H1 (cell line): ENCODE results near the gene ABCB10. TPM values are rescaled to one million over a fixed set of nuclear protein-coding genes. Genes with fewer than 3 reads are reported as not detected.

ENCODE experiments used
- CTCF ChIA-PET: fragments of 300-600 bp; sonication (Branson Sonifier 250); formaldehyde crosslinking; loops from one replicate; lab custom pipeline; 2021; ENCODE audit not compliant: partially characterized antibody; lab: Charles Lee
- POLR2A ChIA-PET: fragments of 300-600 bp; sonication (Branson Sonifier 250); formaldehyde crosslinking; loops from one replicate; lab custom pipeline; 2021; ENCODE audit warnings: inconsistent platforms; ENCODE audit not compliant: partially characterized antibody; lab: Charles Lee
- DNase-seq, 2 experiments: peaks; one replicate each; pipeline versions ENCODE4 v3.0.0 to v3.0.0-alpha.2; 2010 to 2022; ENCODE audit warnings: low spot score in 2 of 2, low read depth in 1 of 2, mixed read lengths in 1 of 2
- FAIRE-seq: peaks from 2 replicates; lab custom pipeline; 2011; peaks lifted over from hg19 to GRCh38; lab: Jason Lieb, UNC
- H2AFZ ChIP-seq: 2 replicates; pipeline ENCODE4 v1.8.1; 2012; ENCODE audit warnings: low read length, inconsistent platforms
- H2AK5ac ChIP-seq: 2 replicates; pipeline ENCODE4 v1.6.1; 2013; ENCODE audit warnings: low read depth, low read length
- H2BK120ac ChIP-seq: replicated peaks from 2 replicates; pipeline ENCODE3; 2013; ENCODE audit warnings: low read depth, low read length, inconsistent platforms
- H2BK12ac ChIP-seq: 2 replicates; pipeline ENCODE4 v1.6.1; 2013; ENCODE audit warnings: low read depth, low read length
- H2BK15ac ChIP-seq: 2 replicates; pipeline ENCODE4 v1.6.1; 2013; ENCODE audit warnings: low read length
- H2BK20ac ChIP-seq: 2 replicates; pipeline ENCODE4 v1.6.1; 2013; ENCODE audit warnings: low read length
- H2BK5ac ChIP-seq: 2 replicates; pipeline ENCODE4 v1.6.1; 2013; ENCODE audit warnings: low read depth, low read length
- H3K14ac ChIP-seq: 2 replicates; pipeline ENCODE4 v1.6.1; 2013; ENCODE audit warnings: inconsistent platforms; ENCODE audit not compliant: insufficient read length
- H3K18ac ChIP-seq: 2 replicates; pipeline ENCODE4 v1.6.1; 2013; ENCODE audit warnings: low read length; ENCODE audit errors: extremely low read depth
- H3K23ac ChIP-seq: 2 replicates; pipeline ENCODE4 v1.6.1; 2013; ENCODE audit warnings: inconsistent platforms; ENCODE audit not compliant: insufficient read length
- H3K23me2 ChIP-seq: 2 replicates; pipeline ENCODE4 v1.6.1; 2013; ENCODE audit warnings: low read depth, low read length
- H3K27ac ChIP-seq: 2 replicates; pipeline ENCODE4 v1.6.1; 2011; ENCODE audit warnings: low read depth, low read length, inconsistent platforms
- H3K27me3 ChIP-seq, 4 experiments: replicated peaks in 1 of 4; 1 replicate in 1 of 4; 2 replicates in 3 of 4; pipeline versions ENCODE4 v1.6.1 to v1.8.1; 2011 to 2013; ENCODE audit warnings: low read length in 3 of 4, mild to moderate bottlenecking in 3 of 4, inconsistent platforms in 2 of 4, mixed read lengths in 2 of 4, moderate library complexity in 1 of 4; ENCODE audit not compliant: control insufficient read depth in 3 of 4, insufficient read depth in 3 of 4; ENCODE audit errors: extremely low read depth in 1 of 4
- H3K36me3 ChIP-seq, 4 experiments: 2 replicates each; pipeline versions ENCODE4 v1.6.1 to v1.8.1; 2011 to 2013; ENCODE audit warnings: mild to moderate bottlenecking in 4 of 4, low read length in 3 of 4, moderate library complexity in 2 of 4, control low read depth in 1 of 4, inconsistent platforms in 1 of 4; ENCODE audit not compliant: insufficient read depth in 4 of 4, control insufficient read depth in 2 of 4
- H3K4ac ChIP-seq: replicated peaks from 2 replicates; pipeline ENCODE3; 2013; ENCODE audit warnings: low read length, low read depth, mixed read lengths, inconsistent platforms; ENCODE audit not compliant: insufficient read length
- H3K4me1 ChIP-seq, 4 experiments: replicated peaks in 1 of 4; 1 replicate in 1 of 4; 2 replicates in 3 of 4; pipeline versions ENCODE4 v1.6.1 to v1.8.1; 2011 to 2013; ENCODE audit warnings: low read length in 3 of 4, inconsistent platforms in 2 of 4, mixed read lengths in 1 of 4; ENCODE audit not compliant: insufficient read depth in 4 of 4, control insufficient read depth in 3 of 4
- H3K4me2 ChIP-seq, 2 experiments: 2 replicates each; pipeline versions ENCODE4 v1.6.1 to v1.8.1; 2011 to 2013; ENCODE audit warnings: low read depth in 2 of 2, low read length in 2 of 2, control low read depth in 1 of 2, inconsistent platforms in 1 of 2, mild to moderate bottlenecking in 1 of 2; ENCODE audit not compliant: insufficient read depth in 1 of 2
- H3K4me3 ChIP-seq, 4 experiments: fragments of 200-600, 300-600 bp in 1 of 4; sonication (generic), shearing (Covaris generic), sonication (Bioruptor Twin) in 1 of 4; 2 replicates each; pipeline versions ENCODE4 v1.5.1 to v1.8.1; 2011 to 2016; ENCODE audit warnings: low read length in 4 of 4, low read depth in 3 of 4, control low read depth in 2 of 4, inconsistent platforms in 2 of 4, mild to moderate bottlenecking in 2 of 4, mixed read lengths in 1 of 4, moderate library complexity in 1 of 4; ENCODE audit not compliant: insufficient read depth in 2 of 4; ENCODE audit errors: extremely low read depth in 1 of 4
- H3K56ac ChIP-seq: replicated peaks from 2 replicates; pipeline ENCODE3; 2013; ENCODE audit warnings: low read depth, mild to moderate bottlenecking, mixed read lengths, low read length, inconsistent platforms; ENCODE audit not compliant: insufficient read length
- H3K79me1 ChIP-seq: 2 replicates; pipeline ENCODE4 v1.6.1; 2013; ENCODE audit warnings: low read depth, low read length, control low read depth
- H3K79me2 ChIP-seq, 2 experiments: 2 replicates each; pipeline versions ENCODE4 v1.6.1 to v1.8.1; 2012 to 2013; ENCODE audit warnings: low read length in 2 of 2, mild to moderate bottlenecking in 2 of 2, inconsistent platforms in 1 of 2; ENCODE audit not compliant: insufficient read depth in 2 of 2, control insufficient read depth in 1 of 2
- H3K9ac ChIP-seq, 4 experiments: replicated peaks in 1 of 4; 1 replicate in 1 of 4; 2 replicates in 3 of 4; pipeline versions ENCODE4 v1.6.1 to v1.8.1; 2011 to 2013; ENCODE audit warnings: low read depth in 3 of 4, low read length in 3 of 4, control low read depth in 2 of 4, mild to moderate bottlenecking in 2 of 4, moderate library complexity in 2 of 4, inconsistent platforms in 1 of 4; ENCODE audit errors: extremely low read depth in 1 of 4
- H3K9me3 ChIP-seq, 2 experiments: 2 replicates each; pipeline versions ENCODE4 v1.6.1 to v1.8.1; 2012 to 2013; ENCODE audit warnings: mild to moderate bottlenecking in 2 of 2, moderate library complexity in 2 of 2, control low read depth in 1 of 2, inconsistent platforms in 1 of 2, low read depth in 1 of 2, low read length in 1 of 2, mixed read lengths in 1 of 2; ENCODE audit not compliant: insufficient read depth in 2 of 2
- H4K20me1 ChIP-seq, 2 experiments: replicated peaks in 1 of 2; 2 replicates each; pipeline versions ENCODE3 to v1.8.1; 2011 to 2013; ENCODE audit warnings: inconsistent platforms in 2 of 2, low read length in 2 of 2, mild to moderate bottlenecking in 1 of 2; ENCODE audit not compliant: insufficient read depth in 2 of 2, control insufficient read depth in 1 of 2
- H4K5ac ChIP-seq: 2 replicates; pipeline ENCODE4 v1.6.1; 2013; ENCODE audit warnings: low read length, low read depth, mixed read lengths, inconsistent platforms; ENCODE audit not compliant: insufficient read length
- H4K8ac ChIP-seq: 2 replicates; pipeline ENCODE4 v1.8.0; 2013; ENCODE audit warnings: mild to moderate bottlenecking, moderate library complexity, low read length, inconsistent platforms; ENCODE audit not compliant: insufficient read depth; ENCODE audit errors: extremely low read depth
- H4K91ac ChIP-seq: replicated peaks from 2 replicates; pipeline ENCODE3; 2013; ENCODE audit warnings: low read length, mixed read lengths, inconsistent platforms; ENCODE audit not compliant: insufficient read length
- ASH2L ChIP-seq: fragments of 200-600, 300-600 bp; sonication (generic); IDR thresholded peaks from one replicate; pipeline ENCODE4 v1.7.1; 2017; ENCODE audit warnings: low read length
- JUND ChIP-seq: IDR thresholded peaks from 2 replicates; pipeline ENCODE4 v1.6.1; 2011; ENCODE audit warnings: mild to moderate bottlenecking, improper control_type of control experiment, low read length
- KDM1A ChIP-seq: fragments of 200-600, 300-600 bp; sonication (generic); IDR thresholded peaks from 2 replicates; pipeline ENCODE4 v1.7.1; 2016; ENCODE audit warnings: mild to moderate bottlenecking, low read length, borderline replicate concordance
- POLR2AphosphoS5 ChIP-seq: IDR thresholded peaks from 2 replicates; pipeline ENCODE4 v1.6.1; 2011; ENCODE audit warnings: low read depth, low read length
- SRF ChIP-seq: IDR thresholded peaks from 2 replicates; pipeline ENCODE4 v1.6.1; 2011; ENCODE audit warnings: mild to moderate bottlenecking, low read depth, low read length, moderate library complexity
- TBP ChIP-seq: IDR thresholded peaks from 2 replicates; pipeline ENCODE4 v1.6.1; 2011; ENCODE audit warnings: low read depth, low read length, improper control_type of control experiment
- WGBS, 2 experiments: shearing (Covaris generic) in 1 of 2; methylation state at CpG; one replicate each; pipeline versions ENCODE4 v1.1.6 to v1.1.7; 2013 to 2015; ENCODE audit warnings: low lambda C conversion rate in 2 of 2, mixed read lengths in 2 of 2, inconsistent platforms in 1 of 2, low coverage in 1 of 2, missing lambda C conversion rate in 1 of 2; ENCODE audit not compliant: insufficient replicate concordance in 2 of 2, insufficient coverage in 1 of 2, insufficient read length in 1 of 2; ENCODE audit errors: extremely low coverage in 1 of 2, missing lambda C conversion rate in 1 of 2; 5-methylcytosine and 5-hydroxymethylcytosine counted together
- polyA plus RNA-seq, 7 experiments: library from polyadenylated mRNA; depleted of rRNA in 3 of 7; stranded (reverse) in 5 of 7; unstranded in 2 of 7; fragments of >200 nt in 5 of 7; fragments of 200-250 nt in 2 of 7; gene quantifications; 1 replicate in 5 of 7; 2 replicates in 1 of 7; 4 replicates in 1 of 7; pipeline versions ENCODE4 v1.2.1 to v1.2.3, GENCODE V29; 2011 to 2013; ENCODE audit warnings: missing spikeins in 2 of 7, mixed read lengths in 2 of 7
- total RNA-seq: library from RNA; stranded (reverse); fragmentation: NEBNext Ultra II Directional; extraction: Animal tissue kit (Norgen Biotek cat#: 25700); gene quantifications from 2 replicates; pipeline ENCODE4 v1.2.1, GENCODE V29; 2021

The ABCB10 gene
- total and polyA plus RNA-seq, 2 of the 8 experiments (the other 6 are each of a cell fraction or from before 2014, with no cell fraction given), result 3.6 to 11.9 TPM

- Histone ChIP-seq H3K23me2 (no peaks in the 10 kb centered on the region), H3K4me2 (no peak overlapping the region), H2AK5ac (no peak overlapping the region), H3K14ac (no peak overlapping the region), H3K23ac (no peak overlapping the region), H2BK5ac (no peak overlapping the region), H3K4me3 (no peak overlapping the region), H3K4me1 (no peaks in the 10 kb centered on the region), H3K4ac (no peak overlapping the region), H4K20me1 (peaks cover 0 to 4% of the 10 kb centered on the region in 2 experiments), H2BK15ac (no peak overlapping the region), H3K56ac (no peak overlapping the region), H3K18ac (no peak overlapping the region), H2BK20ac (no peak overlapping the region), H3K79me1 (no peaks in the 10 kb centered on the region), H3K79me2 (no peaks in the 10 kb centered on the region), H2BK12ac (no peak overlapping the region), H4K8ac (no peak overlapping the region), H4K91ac (no peak overlapping the region), H3K27me3 (no peaks in the 10 kb centered on the region), H2BK120ac (no peak overlapping the region), H3K36me3 (peaks cover 14 to 69% (median 42%) of the 10 kb centered on the region in 4 experiments), H3K27ac (no peak overlapping the region), H3K9ac (no peak overlapping the region), H2AFZ (no peak overlapping the region), H4K5ac (no peak overlapping the region), H3K9me3 (no peaks in the 10 kb centered on the region)
- TF ChIP-seq KDM1A, result no peak
- no peak for TF ChIP-seq TBP
- no peak for TF ChIP-seq ASH2L
- no peak for TF ChIP-seq POLR2AphosphoS5
- TF ChIP-seq JUND, result no peak
- TF ChIP-seq SRF, result no peak
- CTCF ChIA-PET, result interaction anchor here (1.1 to 2.1 kb wide), 3 partner anchors 10 to 15 kb away, joined by 4 to 5 read pairs (median 4); no protein-coding TSS in a partner anchor
- POLR2A ChIA-PET, result interaction anchor here (1.3 kb wide), 1 partner anchor 15 kb away, joined by 4 read pairs; no protein-coding TSS in a partner anchor
- no peak for FAIRE-seq
- DNase-seq, result no peak
- WGBS, 2 experiments, result 100% methylated on average over 1 of the region's 1 CpG; no CpG with 5 or more reads in 1 of the 2 experiments
These were observed 91.6 kb downstream of the ABCB10 start for GRCh38 chr1:229466887-229467286.
